ENCODE measurements around the gene KDM4B. TPM values are rescaled to one million over a fixed set of nuclear protein-coding genes. Genes with fewer than 3 reads are reported as not detected.

Gene KDM4B
- total and polyA plus RNA-seq, 7 donors: 7.2 to 46.5 (median 21.4) TPM

DNA sequence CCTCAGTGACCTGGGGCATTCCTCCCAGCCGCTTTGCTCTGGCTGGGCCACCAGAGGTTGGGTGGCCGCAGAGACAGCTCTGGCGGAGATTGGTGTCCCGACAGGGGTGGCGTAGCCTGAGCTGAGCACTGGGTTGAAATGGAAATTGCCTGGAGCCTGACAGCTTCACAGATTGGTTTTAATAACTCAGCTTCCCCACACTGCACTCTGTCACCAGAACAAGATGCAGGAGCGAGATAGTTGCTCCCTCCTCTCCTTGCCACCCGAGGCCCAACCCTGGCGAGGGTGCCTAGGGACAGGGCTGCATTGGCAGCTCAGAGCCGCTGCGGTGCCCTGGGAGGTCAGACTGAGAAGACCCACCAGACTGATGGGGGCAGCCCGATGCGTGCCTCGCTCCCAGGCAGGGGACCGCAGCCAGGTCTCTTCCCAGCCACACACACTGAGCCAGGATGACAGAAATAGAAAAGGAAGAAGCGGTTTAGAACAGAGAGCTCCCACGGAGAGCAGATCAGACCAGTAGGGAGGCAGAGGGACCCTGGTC is 84.1 kb downstream of the KDM4B start:
- Histone ChIP-seq H3K4me1 (peaks cover 0 to 16% (median 14%) of the 10 kb centered on the region in 4 donors), H3K9me3 (no peaks in the 10 kb centered on the region), H3K27ac (no peak overlapping the region), H3K4me3 (no peak overlapping the region), H3K27me3 (no peaks in the 10 kb centered on the region), H3K36me3 (peaks cover under 1 to 59% (median 2%) of the 10 kb centered on the region in 4 donors)
- TF ChIP-seq POLR2A (IDR thresholded peaks at IDR 0.05) (no peak), CTCF (IDR thresholded peaks at IDR 0.05) (no peak), EP300 (IDR thresholded peaks at IDR 0.05) (no peak), POLR2AphosphoS5 (IDR thresholded peaks at IDR 0.05) (no peak)
- DNase-seq: no peak
- 97 to 98% methylated on average over 16 of the region's 16 CpGs for WGBS, 2 donors
- intact Hi-C loops (cut with DNase I): no loop called here

DNA sequence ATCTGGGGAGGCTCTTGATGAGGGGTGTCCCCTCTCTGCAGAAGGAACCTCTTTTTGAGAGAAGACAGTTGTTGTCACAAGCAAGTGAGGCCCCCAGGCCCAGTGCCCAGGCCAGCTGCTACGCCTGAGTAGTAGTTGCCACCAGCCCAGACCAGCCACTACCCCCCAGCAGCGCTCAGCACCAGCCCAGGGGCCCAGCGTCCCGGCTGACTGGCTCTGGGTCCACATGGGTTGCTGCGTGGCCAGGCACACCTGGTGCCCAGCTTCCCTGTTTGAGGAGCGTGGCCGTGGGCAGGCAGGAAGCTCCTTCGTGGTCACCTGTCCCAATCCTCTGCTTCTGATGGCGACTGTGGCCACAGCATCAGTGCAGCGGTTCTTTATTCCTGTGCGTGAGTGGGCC is 84.7 kb downstream of the KDM4B start:
- peaks cover 0 to 57% (median 0%) of the 10 kb centered on the region in 4 donors for H3K36me3 ChIP-seq
- DNase-seq: no peak
- WGBS, 2 donors: 81 to 96% methylated on average over 11 of the region's 11 CpGs
- H3K9me3 ChIP-seq: no peaks in the 10 kb centered on the region
- peaks cover 0 to 9% (median 7%) of the 10 kb centered on the region in 4 donors for H3K4me1 ChIP-seq
- intact Hi-C loops (cut with DNase I): no loop called here
- H3K4me3 ChIP-seq: no peak overlapping the region
- no peak overlapping the region for H3K27ac ChIP-seq
- H3K27me3 ChIP-seq: no peaks in the 10 kb centered on the region
- TF ChIP-seq CTCF (IDR thresholded peaks at IDR 0.05): no peak
- TF ChIP-seq POLR2AphosphoS5 (IDR thresholded peaks at IDR 0.05): no peak
- TF ChIP-seq EP300 (IDR thresholded peaks at IDR 0.05): no peak
- no peak for TF ChIP-seq POLR2A (IDR thresholded peaks at IDR 0.05)

DNA sequence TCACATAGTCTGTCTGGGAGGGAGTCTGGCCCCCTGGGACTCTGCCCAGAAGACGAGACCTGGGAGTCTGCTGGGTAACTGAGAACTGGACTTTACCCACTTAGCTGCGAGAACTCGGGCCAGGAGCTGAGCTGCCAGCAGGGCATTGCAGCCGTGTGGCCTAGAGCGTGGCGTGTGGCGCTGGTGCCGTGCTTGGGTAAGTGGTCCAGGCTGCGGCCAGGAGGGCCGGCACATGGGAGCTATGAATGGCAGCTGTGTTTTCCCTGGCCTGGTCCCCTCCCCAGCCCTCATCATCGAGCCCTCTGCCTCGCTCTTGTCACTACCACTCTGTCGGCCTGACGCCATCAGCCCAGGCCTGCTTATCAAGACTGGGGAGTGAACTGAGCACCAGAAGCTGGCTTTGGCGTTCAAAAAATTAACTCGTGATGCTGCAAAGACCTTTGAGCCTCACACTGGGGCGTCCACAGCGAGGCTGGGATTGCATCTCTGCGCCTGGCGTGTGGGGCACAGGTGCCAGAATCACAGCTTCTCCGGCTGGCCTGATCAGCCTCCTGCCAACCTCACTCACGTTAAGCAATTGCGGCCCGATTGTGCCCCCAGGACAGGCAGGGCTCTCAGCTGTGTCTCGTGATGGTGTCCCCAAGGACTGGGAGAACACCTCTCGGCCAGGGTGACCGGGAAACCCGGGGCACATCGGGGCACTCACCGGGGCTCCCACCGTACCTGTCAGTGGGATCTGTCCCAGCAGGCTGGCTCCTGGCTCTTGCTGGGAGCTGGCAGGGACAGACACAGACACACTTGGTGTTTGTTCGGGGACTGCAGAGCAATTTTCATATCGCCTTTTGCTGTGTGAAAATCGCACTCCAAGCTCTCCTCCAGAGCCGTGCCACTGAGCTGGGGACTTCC is 85.9 kb downstream of the KDM4B start:
- Histone ChIP-seq H3K27me3 (no peaks in the 10 kb centered on the region), H3K4me3 (no peak overlapping the region), H3K9me3 (no peaks in the 10 kb centered on the region), H3K36me3 (peaks cover 0 to 54% (median 0%) of the 10 kb centered on the region in 4 donors), H3K27ac (no peak overlapping the region), H3K4me1 (no peaks in the 10 kb centered on the region)
- no peak for DNase-seq
- 94 to 95% methylated on average over 35 of the region's 35 CpGs for WGBS, 2 donors
- intact Hi-C loops (cut with DNase I): no loop called here
- TF ChIP-seq POLR2A (IDR thresholded peaks at IDR 0.05) (no peak), POLR2AphosphoS5 (IDR thresholded peaks at IDR 0.05) (no peak), CTCF (IDR thresholded peaks at IDR 0.05) (no peak), EP300 (IDR thresholded peaks at IDR 0.05) (no peak)

- H3K9me3 ChIP-seq: no peaks in the 10 kb centered on the region
- no peaks in the 10 kb centered on the region for H3K4me1 ChIP-seq
- TF ChIP-seq EP300 (IDR thresholded peaks at IDR 0.05) (no peak), POLR2A (IDR thresholded peaks at IDR 0.05) (no peak), POLR2AphosphoS5 (IDR thresholded peaks at IDR 0.05) (no peak), CTCF (IDR thresholded peaks at IDR 0.05) (no peak)
- 95 to 97% methylated on average over 13 of the region's 13 CpGs for WGBS, 2 donors
- no peak overlapping the region for H3K4me3 ChIP-seq
- no peak for DNase-seq
- no peaks in the 10 kb centered on the region for H3K27me3 ChIP-seq
- H3K27ac ChIP-seq: no peak overlapping the region
- intact Hi-C loops (cut with DNase I): no loop called here
- peaks cover 0 to 48% (median 0%) of the 10 kb centered on the region in 4 donors for H3K36me3 ChIP-seq
These were observed 86.5 kb downstream of the KDM4B start for GRCh38 chr19:5055457-5055776.
